ENCODE measurements around the gene HOXD4.

The HOXD4 gene

DNA sequence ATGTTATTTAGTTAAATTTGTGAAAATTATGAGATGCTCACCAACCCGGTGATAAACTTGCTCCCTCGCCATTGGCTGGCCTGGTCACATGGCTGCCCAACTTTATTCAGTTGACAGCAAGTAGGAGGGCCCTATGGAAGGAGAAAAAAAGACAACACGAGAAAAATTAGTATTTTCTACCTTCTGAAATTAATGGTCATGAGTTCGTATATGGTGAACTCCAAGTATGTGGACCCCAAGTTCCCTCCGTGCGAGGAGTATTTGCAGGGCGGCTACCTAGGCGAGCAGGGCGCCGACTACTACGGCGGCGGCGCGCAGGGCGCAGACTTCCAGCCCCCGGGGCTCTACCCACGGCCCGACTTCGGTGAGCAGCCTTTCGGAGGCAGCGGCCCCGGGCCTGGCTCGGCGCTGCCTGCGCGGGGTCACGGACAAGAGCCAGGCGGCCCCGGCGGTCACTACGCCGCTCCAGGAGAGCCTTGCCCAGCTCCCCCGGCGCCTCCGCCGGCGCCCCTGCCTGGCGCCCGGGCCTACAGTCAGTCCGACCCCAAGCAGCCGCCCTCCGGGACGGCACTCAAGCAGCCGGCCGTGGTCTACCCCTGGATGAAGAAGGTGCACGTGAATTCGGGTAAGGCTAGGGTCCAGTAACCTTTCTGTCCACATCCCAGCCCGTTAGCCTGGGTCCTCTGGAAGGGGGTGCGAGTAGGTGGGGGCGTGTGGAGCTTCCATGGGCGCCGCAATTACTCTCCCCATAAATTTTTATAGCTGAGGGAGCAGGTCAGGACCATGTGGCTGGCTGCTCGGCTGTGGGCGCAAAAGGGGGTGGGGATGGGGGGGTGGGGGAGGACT, at the start of gene HOXD4:
Gene HOXD4 (plus strand): TSS at position 109 of the 846 bp plus-strand sequence. CDS start 84 bp downstream, at position 193.
- no peak for DNase-seq (ENCODE audit: low spot score)

DNA sequence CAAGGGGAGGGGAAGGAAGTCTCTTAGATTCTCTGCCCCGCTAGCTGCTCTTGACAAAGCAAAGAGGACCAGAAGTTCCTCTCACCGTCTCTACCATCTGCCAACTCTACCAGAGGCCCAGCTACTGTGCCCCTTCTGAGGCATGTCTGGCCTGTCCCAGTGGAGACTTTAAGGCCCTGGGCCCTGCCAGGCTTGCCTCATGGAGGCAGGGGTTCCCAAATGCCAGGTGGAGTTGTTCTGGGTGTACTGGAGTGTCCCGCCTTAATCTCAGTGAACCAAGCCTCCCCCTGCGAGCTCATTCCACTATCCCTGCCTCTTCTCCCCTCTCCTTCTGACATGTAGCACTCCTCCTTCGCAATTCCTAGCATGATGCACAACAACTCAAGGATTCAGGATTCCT, 49.5 kb upstream of the HOXD4 start:
- DNase-seq (ENCODE audit: low spot score): no peak

DNA sequence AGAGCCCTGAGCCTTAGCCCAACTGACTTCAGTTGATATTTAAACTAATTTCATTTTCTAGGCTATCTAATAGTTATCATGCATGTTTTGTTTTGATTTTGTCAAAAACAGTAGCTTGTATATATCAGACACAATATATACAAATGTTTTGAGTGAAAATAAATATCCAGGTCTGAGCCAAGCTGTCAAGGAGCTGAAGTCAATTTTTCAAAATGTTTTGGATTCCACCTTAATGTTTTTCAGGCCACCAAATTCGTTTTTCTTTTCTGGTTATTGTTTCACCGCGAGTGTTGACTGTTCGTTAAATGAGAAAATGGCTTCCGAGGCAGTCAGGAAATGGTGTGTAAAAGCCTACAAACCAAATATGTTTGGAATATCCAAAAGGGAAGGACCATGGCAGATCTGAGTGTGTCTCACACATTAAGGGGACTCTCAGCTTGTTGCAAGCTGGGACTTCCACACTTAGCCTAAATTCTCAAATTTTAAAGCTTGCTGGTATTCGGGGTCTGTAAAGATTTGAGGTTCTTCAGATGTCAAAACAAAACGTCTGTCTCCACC, 49.0 kb upstream of the HOXD4 start:
- DNase-seq (ENCODE audit: low spot score): no peak

DNA sequence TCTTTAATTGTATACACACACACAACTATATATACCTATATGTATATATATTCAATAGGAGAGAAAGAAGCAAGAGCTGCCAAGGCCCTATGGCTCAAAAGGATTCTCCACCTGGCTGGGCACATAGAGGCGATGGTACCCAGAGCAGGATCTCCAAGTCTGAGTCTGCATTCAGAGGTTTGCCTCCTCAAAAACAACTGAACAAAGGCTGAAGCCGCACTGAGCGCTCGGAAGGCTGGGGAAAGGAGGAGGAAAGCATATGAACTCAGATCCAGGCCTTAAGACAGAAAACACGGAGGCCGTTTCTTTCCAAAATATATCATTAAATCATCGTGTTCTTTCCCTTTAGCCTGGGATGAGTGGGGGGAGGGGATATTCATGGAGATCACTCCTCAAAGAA, 48.2 kb upstream of the HOXD4 start:
- DNase-seq (ENCODE audit: low spot score): no peak

DNA sequence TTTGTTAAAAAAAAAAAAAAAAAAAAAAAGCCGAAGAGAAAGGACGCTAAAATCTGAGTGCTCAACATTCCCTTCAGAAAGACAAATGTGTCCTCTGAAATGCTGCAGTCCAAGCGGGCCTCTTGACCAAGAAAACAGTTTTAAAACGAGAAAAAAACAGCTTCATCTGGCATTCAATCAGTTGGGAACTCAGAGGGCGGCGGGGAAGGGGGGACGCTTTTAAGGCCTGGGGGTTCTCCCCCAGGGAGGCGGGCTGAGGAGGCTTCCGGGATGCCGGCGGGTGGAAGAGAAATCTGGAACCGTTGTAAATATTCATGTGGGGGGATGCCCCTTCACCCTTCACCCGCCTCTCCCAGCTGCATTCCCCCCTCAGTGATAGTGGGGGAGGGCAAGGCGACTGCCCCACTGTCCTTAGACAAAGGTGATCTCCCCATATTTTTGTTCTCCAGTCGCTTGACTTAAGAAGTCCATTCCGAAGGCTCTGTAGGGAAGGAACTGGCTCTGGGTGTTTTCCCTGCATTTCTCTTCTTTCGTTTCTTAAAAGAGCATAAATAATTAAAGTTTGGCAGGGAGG, 47.5 kb upstream of the HOXD4 start:
- DNase-seq (ENCODE audit: low spot score): no peak

DNA sequence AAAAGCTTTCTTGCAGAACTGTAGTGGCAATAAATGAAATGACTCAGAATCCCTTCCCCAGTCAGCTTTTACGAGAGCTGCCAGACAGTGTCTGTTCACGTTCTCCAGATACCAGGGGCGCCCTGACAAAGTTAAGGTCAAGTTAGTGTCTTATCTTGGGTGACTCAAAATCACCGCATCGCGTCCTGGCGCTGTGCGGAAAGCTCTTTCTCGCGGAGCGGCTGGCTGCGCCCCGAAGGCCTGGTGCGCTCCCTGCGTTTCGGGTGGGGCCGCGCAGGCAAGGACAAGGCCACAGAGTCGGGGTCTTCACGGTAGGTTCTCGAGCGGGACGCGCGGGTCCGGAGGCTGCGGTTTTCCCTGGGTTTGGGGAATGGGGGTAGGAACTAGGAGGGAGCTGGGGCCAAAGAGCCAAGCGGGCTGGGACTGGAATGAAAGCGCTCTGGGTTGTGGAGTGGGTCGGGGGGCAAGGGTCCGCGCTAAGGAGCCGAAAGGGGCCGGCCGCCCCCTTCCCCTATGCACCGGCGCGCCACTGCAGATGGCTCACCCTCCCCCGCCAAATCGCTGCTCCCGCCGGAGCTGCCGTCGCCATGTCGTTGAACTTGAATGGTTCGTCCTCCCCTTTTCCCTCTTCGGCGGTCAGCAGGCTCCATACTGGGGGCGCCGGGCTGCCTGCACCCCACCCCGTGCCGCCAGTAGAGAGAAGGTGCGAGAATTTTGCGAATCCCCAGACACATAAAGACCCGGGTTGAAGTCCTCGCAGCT, 46.9 kb upstream of the HOXD4 start:
- DNase-seq (ENCODE audit: low spot score): no peak

DNA sequence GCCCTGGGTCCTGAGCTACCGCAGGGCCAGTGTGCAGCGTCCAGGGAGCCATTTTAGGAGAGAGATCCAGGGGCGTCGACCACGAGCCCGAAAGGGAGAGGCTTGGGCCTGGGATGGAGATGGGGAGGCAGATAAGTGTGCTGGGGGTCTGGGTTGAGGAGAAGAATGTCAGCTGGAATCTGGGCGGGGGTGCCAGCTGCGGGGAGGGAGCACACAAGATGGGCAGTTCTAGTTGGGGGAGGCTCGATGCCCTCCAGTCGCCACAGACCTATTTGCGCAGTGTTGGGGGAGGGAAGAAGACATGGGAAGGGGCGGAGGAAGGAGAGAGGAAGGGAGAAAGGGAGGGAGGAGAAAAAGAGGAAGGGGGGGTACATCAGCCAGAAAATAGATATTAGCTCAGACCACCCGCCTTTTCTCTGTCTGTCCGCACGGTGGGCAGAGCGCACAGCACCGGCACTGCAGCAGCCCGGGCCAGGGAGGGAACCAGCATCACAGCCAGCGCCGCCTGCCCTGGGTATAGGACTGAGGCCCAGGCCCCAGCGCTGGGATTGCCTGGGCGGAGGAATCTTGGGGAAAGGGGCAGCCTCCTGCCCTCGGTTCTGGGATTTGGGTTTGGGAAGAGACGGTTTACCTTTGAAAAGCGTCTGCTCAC, 46.1 kb upstream of the HOXD4 start:
- no peak for DNase-seq (ENCODE audit: low spot score)

DNA sequence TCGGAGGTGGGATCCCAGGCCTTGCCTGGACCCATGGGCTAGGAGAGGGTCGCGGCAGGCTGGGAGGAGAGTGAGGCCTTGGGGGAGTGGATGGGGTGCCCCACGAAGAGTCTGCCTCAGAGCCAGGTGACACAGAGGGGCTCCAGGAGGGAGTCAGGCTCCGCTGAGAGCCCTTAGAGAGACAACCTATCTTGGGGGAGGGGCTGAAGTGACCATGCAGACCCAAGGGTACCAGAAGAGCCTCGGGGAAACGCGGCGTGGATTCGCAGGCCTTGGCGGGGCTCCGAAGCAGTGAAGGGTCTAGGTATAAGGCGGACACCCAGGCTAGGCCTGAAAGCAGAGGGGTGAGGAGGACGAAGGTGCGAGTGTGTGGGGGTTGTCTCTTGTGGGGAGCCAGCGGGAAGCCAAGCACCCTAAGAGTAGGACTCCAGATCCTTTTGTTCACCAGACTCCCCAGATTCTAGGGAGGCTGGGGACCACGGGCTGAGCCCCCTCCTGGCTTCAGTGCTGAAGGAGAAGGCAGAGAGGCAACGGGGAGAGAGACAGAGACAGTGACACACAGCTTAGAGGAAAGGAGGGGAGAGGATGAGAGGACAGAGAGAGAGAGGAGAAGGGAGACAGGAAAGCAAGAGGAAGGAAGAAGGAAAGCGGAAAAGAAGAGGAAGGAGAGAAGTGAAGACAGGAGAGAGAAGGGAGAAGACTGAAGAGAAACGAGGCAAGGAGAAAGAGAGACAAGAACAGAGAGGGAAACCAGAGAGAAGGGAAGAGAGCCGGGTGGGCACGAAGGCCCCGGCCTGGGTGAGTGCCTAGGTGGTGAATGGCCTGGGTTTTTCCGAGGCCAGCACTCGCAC, 45.4 kb upstream of the HOXD4 start:
- DNase-seq (ENCODE audit: low spot score): no peak

DNA sequence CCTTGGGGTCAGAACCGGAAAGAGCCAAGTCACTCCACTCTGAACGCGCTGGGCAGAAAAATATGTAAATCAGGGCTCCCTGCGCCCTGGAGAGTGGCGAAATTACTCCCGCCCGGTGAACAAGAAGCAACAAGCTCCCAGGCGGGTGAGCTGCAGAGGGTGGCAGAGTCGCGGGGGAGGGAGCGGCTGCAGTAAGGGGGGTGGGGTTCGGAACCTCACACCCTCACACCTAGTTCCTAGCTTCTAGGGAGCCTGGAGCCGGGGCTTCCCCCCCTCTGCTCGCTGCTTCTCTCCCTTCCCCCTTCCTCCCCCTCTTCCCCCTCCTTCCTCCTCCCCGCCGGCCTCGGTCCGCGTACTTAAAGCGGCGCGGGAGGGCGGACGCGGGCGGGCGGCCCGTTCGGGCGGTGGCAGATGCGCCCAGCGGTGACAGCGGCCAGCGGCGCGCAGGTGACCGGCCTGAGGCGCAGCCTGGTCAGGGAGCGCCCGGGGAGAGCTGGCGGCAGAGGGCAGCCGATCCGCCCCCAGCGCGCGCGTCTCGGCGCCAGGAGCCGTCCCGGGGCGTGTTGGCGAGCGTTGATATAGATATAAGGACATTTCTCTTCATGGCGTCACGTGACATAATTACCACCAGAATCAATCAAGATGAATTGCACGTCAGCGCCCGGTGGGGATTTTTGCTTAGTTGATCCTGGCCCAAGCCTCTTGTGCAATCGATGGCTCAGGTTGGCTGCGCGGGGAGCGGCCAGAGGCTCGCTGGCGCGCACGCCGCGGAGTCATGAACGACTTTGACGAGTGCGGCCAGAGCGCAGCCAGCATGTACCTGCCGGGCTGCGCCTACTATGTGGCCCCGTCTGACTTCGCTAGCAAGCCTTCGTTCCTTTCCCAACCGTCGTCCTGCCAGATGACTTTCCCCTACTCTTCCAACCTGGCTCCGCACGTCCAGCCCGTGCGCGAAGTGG, 44.5 kb upstream of the HOXD4 start, which contains the start of gene HOXD11:
Gene HOXD11 (plus strand): TSS at position 700 of the 959 bp plus-strand sequence. CDS start 76 bp downstream, at position 776.
- DNase-seq (ENCODE audit: low spot score): no peak

DNA sequence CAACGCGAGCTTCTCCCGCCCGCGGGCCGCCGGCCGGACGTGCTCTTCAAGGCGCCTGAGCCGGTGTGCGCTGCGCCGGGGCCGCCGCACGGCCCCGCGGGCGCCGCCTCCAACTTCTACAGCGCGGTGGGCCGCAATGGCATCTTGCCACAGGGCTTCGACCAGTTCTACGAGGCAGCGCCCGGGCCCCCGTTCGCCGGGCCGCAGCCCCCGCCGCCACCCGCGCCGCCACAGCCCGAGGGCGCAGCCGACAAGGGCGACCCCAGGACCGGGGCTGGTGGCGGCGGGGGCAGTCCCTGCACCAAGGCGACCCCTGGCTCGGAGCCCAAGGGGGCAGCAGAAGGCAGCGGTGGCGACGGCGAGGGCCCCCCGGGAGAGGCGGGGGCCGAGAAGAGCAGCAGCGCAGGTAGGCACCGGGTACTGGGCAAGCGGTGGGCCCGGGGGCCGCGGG, 43.6 kb upstream of the HOXD4 start:
- no peak for DNase-seq (ENCODE audit: low spot score)

DNA sequence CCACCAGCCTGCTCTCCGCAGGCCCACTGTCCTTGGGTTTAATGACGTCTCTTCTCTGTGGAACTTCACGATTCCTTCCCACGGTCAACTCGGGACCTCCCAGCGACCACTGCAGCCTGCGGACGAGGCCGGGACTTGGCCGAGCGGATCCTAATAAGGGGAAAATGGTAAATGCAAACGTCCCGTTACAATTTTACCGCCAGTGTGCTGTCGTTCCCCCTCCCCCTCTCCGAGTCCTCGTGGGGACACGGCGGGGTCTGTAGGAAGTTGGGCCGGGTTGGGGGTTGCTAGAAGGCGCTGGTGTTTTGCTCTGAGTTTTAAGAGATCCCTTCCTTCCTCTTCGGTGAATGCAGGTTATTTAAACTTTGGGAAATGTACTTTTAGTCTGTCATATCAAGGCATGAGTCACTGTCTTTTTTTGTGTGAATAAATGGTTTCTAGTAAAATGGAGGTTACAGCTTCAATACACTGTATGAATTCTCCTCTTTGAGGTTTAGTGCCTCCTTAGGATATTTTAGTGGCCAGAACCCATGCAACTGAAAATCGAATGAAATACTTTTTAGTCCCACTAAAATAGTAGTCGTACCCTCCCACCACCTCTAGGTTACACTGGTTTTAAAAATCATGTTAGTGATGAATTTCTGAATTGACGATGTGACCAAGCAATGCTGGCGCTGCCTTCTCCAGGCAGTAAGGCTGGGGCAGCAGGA, 42.0 kb upstream of the HOXD4 start:
- DNase-seq (ENCODE audit: low spot score): no peak

DNA sequence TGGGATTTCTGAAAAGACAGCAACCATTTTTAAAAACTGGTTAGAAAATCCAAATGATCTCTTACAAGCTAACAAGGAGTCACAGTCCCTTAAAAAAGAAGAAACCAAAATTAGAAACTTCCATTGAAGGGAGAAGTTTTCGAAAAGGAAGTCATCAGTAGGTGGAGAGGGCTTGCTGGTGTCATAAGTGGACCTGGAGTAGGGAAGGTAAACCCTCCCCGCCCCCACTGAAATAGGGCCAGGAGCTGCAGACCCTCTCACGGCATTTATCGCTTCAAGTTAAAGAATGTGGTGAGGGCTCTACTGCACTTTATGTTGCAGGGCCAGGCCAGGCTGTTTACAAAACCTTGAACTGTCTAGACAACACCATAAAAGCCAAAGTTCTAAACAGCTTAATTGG, 41.4 kb upstream of the HOXD4 start:
- no peak for DNase-seq (ENCODE audit: low spot score)

DNA sequence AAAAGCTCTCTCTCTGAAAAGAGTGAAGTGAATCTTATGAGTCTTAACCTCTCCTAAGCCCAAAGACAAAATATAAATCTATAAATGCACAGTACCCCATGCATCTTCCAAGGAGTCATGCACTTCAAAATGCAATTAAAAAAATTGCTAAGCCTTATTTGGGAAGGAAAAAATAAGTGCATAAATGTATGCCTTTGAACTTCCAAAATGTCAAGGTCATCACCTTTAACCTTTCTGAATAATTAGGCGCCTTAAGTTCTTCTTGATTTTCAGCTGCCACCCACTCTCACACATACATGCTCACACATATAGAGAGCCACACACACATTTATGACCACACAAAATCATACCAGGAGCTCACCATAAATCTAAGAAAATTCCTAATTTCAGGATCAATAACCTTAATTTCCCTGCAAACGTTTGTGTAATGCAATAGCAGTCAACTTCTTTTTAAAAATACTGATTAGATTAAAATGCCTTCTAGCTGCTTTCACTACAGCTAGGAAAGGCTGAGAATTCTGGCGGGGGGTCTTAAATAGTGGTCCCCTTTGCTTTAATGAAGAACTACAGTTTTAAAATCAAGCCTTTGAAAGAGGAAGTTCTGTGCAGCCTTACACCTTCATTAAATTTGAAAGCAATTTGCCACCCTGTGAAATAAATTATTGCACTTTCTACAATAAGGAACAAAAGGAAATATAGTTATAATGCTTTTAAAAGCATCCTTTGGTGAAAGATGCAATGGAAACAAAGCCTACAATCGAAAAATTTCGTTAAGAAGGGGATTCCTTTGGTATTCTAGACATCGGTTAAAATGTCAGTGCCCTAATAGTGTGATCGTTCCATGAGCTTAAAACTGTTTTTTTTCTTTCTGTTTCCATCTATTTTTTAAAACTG, 40.7 kb upstream of the HOXD4 start:
- DNase-seq (ENCODE audit: low spot score): no peak

DNA sequence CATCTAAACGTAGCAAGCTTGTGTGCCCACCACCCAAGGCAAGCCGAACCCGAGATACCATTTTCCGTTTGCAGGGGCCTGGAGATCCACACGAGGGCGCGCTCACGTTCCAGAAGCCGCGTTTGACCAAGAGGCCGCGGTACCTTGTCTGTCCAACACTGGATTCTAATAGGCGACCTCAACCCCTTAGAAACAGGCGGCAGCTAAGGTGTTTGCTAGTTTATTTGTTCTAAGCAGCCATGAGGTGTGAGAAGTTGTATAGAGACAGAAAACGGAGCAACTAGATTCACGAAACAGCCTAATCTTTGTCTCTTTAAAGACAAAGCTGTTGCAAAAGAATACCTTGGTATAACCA, 40.1 kb upstream of the HOXD4 start:
- peak; percentile 69 for DNase-seq (ENCODE audit: low spot score)

DNA sequence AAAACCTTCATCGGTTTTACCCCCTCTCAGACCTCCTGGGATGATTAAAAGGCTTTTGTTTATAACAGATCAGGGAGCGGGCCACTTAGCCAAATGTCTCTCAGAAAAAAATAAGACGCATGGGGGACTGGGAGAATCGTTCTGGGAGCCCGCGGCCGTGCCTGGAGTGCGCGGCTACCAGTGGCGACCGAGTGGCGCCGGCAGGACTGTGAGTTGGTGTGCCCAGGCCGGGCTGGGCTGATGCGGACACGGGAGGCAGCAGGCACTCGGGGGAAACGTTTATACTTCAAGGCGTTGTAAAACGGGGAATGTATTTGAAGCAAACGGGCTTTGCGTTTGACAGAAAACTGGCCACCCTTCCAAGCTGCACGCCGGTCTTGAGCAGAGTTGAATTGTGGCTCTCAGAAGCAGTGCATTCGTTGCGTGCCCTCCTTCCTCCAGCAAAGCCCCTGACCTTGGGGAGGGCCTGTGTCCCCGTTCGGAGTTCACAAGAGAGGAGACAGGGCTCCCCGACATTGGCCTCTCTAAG, 39.4 kb upstream of the HOXD4 start:
- DNase-seq (ENCODE audit: low spot score): no peak

DNA sequence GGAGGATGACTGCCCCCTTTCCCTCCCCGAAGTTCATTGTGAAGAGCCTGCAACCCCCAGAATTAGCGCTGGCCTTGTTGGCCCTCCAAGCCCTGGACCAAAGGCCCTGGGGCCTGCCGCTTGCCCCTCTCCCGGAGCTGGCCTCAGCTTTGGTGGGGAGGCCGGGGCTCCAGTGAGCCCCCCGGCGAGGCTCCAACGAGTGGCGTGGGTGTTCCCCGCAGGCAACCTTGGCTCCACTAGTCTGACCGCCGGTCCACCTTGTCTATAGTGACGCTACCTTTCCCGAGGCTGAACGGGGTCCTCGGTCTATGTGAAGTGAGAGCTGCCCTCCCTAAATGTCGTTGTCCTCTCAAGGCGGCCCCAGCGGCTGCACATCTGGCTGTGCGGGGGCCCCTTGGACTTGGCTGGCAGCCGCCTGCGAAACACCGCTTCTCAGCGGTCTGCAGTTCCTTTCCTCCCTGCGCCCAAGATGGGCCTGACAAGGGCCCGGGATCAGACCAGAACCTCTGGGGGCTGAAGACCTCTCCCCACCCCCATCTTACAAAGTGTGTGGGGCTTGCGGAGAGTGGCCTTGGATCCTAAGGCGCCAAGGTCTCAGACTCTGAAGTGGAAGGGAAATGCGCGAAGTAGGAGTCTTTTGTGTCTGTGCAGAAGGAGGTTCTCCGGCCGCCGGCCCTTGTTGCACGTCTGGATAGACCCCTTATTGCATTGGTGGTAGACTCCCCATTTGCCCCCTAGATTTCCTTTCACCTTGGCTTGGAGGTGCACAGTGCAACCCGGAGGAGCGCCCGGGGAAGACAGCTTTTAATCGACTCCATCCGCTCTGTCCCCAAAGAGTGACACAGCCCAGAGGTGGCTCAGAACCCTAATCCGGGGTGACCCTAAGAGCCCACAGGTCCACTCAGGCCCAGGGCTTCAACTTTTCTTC, 38.7 kb upstream of the HOXD4 start:
- DNase-seq (ENCODE audit: low spot score): no peak

Data from AG08396 (cell line).